Endothelial cell of umbilical vein (primary cell): ENCODE measurements around the gene LCLAT1.

Experiments used
- CTCF ChIP-seq, 2 donors: IDR thresholded peaks; 1 replicate in 1 of 2; 2 replicates in 1 of 2; pipeline ENCODE4 v1.5.1; 2011; ENCODE audit warnings: low read length in 2 of 2, mild to moderate bottlenecking in 2 of 2, moderate library complexity in 2 of 2, control low read depth in 1 of 2, inconsistent platforms in 1 of 2, low read depth in 1 of 2; ENCODE audit not compliant: insufficient read depth in 1 of 2; ENCODE audit errors: extremely low read depth in 1 of 2
- FOS ChIP-seq: IDR thresholded peaks from 2 replicates; pipeline ENCODE4 v1.6.1; 2011; ENCODE audit warnings: mild to moderate bottlenecking, low read length, moderate library complexity, borderline replicate concordance; ENCODE audit not compliant: insufficient read depth
- MAX ChIP-seq: IDR thresholded peaks from 2 replicates; pipeline ENCODE4 v1.6.1; 2011; ENCODE audit not compliant: insufficient read depth, insufficient read length
- MYC ChIP-seq: IDR thresholded peaks from one replicate; pipeline ENCODE4 v1.6.1; 2011; ENCODE audit warnings: mild to moderate bottlenecking, low read depth, low read length
- POLR2A ChIP-seq: IDR thresholded peaks from 2 replicates; pipeline ENCODE4 v1.6.1; 2012; ENCODE audit warnings: low read depth, mild to moderate bottlenecking, control low read depth, low read length
- POLR2AphosphoS5 ChIP-seq: IDR thresholded peaks from 2 replicates; pipeline ENCODE4 v1.6.1; 2012; ENCODE audit warnings: low read depth, mild to moderate bottlenecking, control low read depth, low read length, moderate library complexity; ENCODE audit not compliant: insufficient read depth

GRCh38 chr2:30417253-30417652 is 29.8 kb upstream of the LCLAT1 start:
- no peak for TF ChIP-seq POLR2A
- TF ChIP-seq CTCF (IDR thresholded peaks at IDR 0.05; ENCODE audit: extremely low read depth in 1 of 2, insufficient read depth in 1 of 2, low read depth in 1 of 2, low read length in 2 of 2), result no peak
- TF ChIP-seq POLR2AphosphoS5, result no peak
- TF ChIP-seq MYC, result no peak
- no peak for TF ChIP-seq FOS
- no peak for TF ChIP-seq MAX
